Activated T-helper 17 cell treated with anti-CD3 and anti-CD28 coated beads, Interleukin-2, amount 50 U/mL, for 72 hours (primary cell): ENCODE results near the gene BST2. TPM values are rescaled to one million over a fixed set of nuclear protein-coding genes. Genes with fewer than 3 reads are reported as not detected.

Source experiments
- ATAC-seq: fragments of 150-1000 bp; cut with Tn5 transposase; replicated peaks from 2 replicates; pipeline ENCODE4 v1.10.0; 2021; ENCODE audit warnings: mild to moderate bottlenecking, moderate library complexity
- H3K27ac Mint-ChIP-seq: one replicate; pipeline ENCODE4 v1.8.0; 2022; ENCODE audit warnings: mixed read lengths
- H3K27me3 Mint-ChIP-seq: one replicate; pipeline ENCODE4 v1.8.0; 2022; ENCODE audit warnings: mixed read lengths
- H3K36me3 Mint-ChIP-seq: one replicate; pipeline ENCODE4 v1.8.0; 2022; ENCODE audit warnings: low read depth, mild to moderate bottlenecking, mixed read lengths
- H3K4me1 Mint-ChIP-seq: one replicate; pipeline ENCODE4 v1.8.0; 2022; ENCODE audit warnings: mixed read lengths
- H3K4me3 Mint-ChIP-seq: one replicate; pipeline ENCODE4 v1.8.0; 2022; ENCODE audit warnings: mild to moderate bottlenecking, mixed read lengths
- H3K9me3 Mint-ChIP-seq: one replicate; pipeline ENCODE4 v1.8.0; 2022; ENCODE audit warnings: mixed read lengths
- total RNA-seq, 2 donors: library from RNA; stranded (reverse); gene quantifications; one replicate each; pipeline ENCODE4 v1.2.3, GENCODE V29; 2022

Gene BST2
- total RNA-seq, 2 donors from 2014 or later = 130 to 154 TPM

GRCh38 chr19:17404621-17405249 is 695 bp downstream of the BST2 start:
- ATAC-seq = no peak
- H3K4me3 Mint-ChIP-seq = peak overlapping the region; percentile 89
- H3K36me3 Mint-ChIP-seq = peaks cover 64% of the 10 kb centered on the region
- H3K27ac Mint-ChIP-seq = peak overlapping the region; percentile 73
- H3K4me1 Mint-ChIP-seq = peaks cover 24% of the 10 kb centered on the region
- H3K27me3 Mint-ChIP-seq = no peaks in the 10 kb centered on the region
- H3K9me3 Mint-ChIP-seq = no peaks in the 10 kb centered on the region

DNA sequence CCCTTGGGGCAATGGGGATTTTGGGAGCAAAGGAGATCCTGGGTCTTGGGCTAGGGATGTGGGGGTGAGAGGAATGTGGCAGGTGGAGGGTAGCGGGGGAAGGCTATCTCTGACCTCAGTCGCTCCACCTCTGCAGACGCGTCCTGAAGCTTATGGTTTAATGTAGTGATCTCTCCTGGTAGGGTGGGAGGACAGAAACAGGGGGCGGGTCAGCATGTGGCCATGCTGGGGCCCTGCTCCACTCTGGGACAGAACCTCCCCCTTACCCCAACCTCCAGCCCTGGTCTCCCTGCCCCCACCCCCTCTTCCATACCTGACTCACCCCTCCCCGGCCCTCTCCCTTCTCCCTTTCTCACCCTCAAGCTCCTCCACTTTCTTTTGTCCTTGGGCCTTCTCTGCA is 1.4 kb downstream of the BST2 start:
- ATAC-seq = no peak
- Mint-ChIP-seq H3K4me1 (peaks cover 24% of the 10 kb centered on the region), H3K4me3 (peak overlapping the region; percentile 89), H3K27ac (peak overlapping the region; percentile 73), H3K27me3 (no peaks in the 10 kb centered on the region), H3K36me3 (peaks cover 61% of the 10 kb centered on the region), H3K9me3 (no peaks in the 10 kb centered on the region)

GRCh38 chr19:17402982-17403855 is 2.2 kb downstream of the BST2 start:
- H3K9me3 Mint-ChIP-seq = no peaks in the 10 kb centered on the region
- H3K27ac Mint-ChIP-seq = peak overlapping the region; percentile 73
- H3K36me3 Mint-ChIP-seq = peaks cover 62% of the 10 kb centered on the region
- H3K27me3 Mint-ChIP-seq = no peaks in the 10 kb centered on the region
- ATAC-seq = no peak
- H3K4me1 Mint-ChIP-seq = peaks cover 24% of the 10 kb centered on the region
- peak overlapping the region; percentile 89 for H3K4me3 Mint-ChIP-seq

- H3K4me1 Mint-ChIP-seq = peaks cover 16% of the 10 kb centered on the region
- no peaks in the 10 kb centered on the region for H3K9me3 Mint-ChIP-seq
- peaks cover 65% of the 10 kb centered on the region for H3K36me3 Mint-ChIP-seq
- no peak overlapping the region for H3K27ac Mint-ChIP-seq
- H3K4me3 Mint-ChIP-seq = no peak overlapping the region
- ATAC-seq = no peak
- H3K27me3 Mint-ChIP-seq = no peaks in the 10 kb centered on the region
Observed at GRCh38 chr19:17401628-17402027, 3.8 kb downstream of the BST2 start.

- no peak overlapping the region for H3K27ac Mint-ChIP-seq
- peaks cover 59% of the 10 kb centered on the region for H3K36me3 Mint-ChIP-seq
- H3K4me1 Mint-ChIP-seq = peaks cover 9% of the 10 kb centered on the region
- H3K4me3 Mint-ChIP-seq = no peak overlapping the region
- no peak for ATAC-seq
- H3K27me3 Mint-ChIP-seq = no peaks in the 10 kb centered on the region
- H3K9me3 Mint-ChIP-seq = no peaks in the 10 kb centered on the region
Observed at GRCh38 chr19:17398902-17399527, 6.4 kb downstream of the BST2 start.

DNA sequence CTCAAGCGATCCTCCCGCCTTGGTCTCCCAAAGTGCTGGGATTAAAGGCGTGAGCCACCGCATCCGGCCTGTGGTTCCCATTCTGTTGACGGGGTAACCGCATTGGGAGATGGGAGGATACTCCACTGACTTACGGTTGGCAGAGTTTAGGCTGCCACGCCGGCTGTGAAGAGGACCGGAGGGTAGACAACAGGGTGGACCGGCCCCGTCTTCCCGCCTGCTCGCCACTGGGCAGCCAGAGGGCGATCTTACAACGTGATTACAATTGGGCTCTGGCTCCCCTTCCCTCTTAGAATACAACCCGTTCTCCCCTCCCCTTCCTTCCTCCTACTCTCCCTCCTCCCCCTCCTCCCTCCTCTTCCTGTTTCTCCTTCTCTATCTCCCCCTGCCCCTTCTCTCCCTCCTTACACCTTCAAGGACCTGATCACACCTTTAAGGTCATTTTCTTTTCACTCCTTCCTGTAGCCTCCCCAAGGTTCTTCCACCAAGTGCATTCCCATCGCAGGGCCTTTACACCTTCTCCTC is 10.5 kb downstream of the BST2 start:
- peak; percentile 15 for ATAC-seq
- H3K27me3 Mint-ChIP-seq = no peaks in the 10 kb centered on the region
- H3K4me3 Mint-ChIP-seq = no peak overlapping the region
- H3K27ac Mint-ChIP-seq = peak overlapping the region; percentile 56
- peaks cover 18% of the 10 kb centered on the region for H3K36me3 Mint-ChIP-seq
- peaks cover 10% of the 10 kb centered on the region for H3K4me1 Mint-ChIP-seq
- H3K9me3 Mint-ChIP-seq = no peaks in the 10 kb centered on the region

DNA sequence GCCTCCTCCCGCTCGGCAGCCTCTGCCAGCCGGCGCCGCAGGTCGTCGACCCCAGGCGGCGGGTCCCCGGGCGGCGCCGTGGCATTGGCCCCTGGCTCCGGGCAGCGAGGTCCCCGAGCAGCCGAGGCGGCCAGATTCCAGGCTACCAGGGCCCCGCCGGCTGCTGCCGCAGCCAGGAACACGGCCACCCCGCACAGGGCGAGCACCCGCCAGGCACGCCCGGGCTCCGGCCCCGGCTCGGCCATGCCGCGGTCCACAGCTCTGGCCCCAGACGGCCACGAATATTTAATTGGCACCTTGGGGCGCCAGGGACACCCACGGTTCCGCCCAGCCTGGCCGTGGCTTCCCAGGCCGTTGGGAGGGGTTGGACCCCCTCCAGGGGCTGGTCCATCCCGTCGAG is 11.5 kb downstream of the BST2 start, which contains the start of gene CCDC194:
CCDC194 (minus strand) TSS at position 283 of the 400 bp plus-strand sequence; CDS start at position 245, 38 bp downstream.
- H3K4me1 Mint-ChIP-seq = peaks cover 10% of the 10 kb centered on the region
- no peak within 1 kb of the TSS for H3K4me3 Mint-ChIP-seq
- H3K27ac Mint-ChIP-seq = peak within 1 kb of the TSS; percentile 56
- H3K9me3 Mint-ChIP-seq = no peaks in the 10 kb centered on the region
- no peaks in the 10 kb centered on the region for H3K27me3 Mint-ChIP-seq
- ATAC-seq = no peak
- H3K36me3 Mint-ChIP-seq = peaks cover 18% of the 10 kb centered on the region

GRCh38 chr19:17393002-17393401 is 12.4 kb downstream of the BST2 start:
- H3K4me3 Mint-ChIP-seq = no peak overlapping the region
- no peaks in the 10 kb centered on the region for H3K9me3 Mint-ChIP-seq
- no peak for ATAC-seq
- peaks cover 10% of the 10 kb centered on the region for H3K4me1 Mint-ChIP-seq
- peaks cover 15% of the 10 kb centered on the region for H3K36me3 Mint-ChIP-seq
- H3K27ac Mint-ChIP-seq = no peak overlapping the region
- no peaks in the 10 kb centered on the region for H3K27me3 Mint-ChIP-seq

DNA sequence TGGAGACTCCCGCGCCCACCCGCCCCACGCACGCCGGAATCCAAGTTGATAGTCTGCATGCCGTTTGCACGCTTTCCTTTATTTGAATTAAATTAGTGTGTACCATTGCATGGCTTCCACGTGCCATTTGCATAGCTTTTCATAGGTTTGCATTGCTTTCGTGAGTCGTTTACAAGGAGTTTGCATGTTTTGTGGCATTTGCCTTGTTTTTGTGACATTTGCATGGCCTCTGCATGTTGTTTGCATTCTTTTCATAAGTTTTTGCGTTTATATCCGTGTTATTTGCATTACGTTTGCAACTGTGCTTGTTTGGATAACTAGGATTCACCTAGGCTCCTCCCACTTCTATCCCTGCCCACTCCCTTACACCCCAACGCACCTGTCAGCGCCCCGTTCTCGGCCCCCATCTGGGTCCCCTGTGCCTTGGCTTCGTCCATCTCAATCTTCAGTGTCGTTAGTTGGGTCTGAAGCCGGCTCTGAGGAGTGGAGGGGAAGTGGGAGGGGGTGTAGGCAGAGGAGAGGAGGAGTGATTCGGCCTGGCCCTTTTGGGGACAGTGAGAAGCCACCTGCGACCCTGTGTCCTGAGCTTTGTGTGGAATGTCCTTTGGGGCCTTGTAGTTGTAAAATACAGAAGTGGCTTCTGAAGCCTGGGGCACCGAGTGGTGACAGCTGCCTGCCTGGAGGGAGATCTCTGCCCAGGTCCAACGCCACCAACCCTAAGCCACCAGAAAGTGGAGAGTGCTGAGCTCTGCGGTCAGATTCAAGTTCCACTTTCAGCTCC is 13.9 kb downstream of the BST2 start:
- Mint-ChIP-seq H3K4me1 (peaks cover 10% of the 10 kb centered on the region), H3K36me3 (peaks cover 6% of the 10 kb centered on the region), H3K27ac (no peak overlapping the region), H3K4me3 (peak overlapping the region; percentile 88), H3K9me3 (no peaks in the 10 kb centered on the region), H3K27me3 (no peaks in the 10 kb centered on the region)
- peak; percentile 18 for ATAC-seq

GRCh38 chr19:17390665-17391370 is 14.6 kb downstream of the BST2 start:
- peak; percentile 100 for ATAC-seq
- H3K4me1 Mint-ChIP-seq = peaks cover 10% of the 10 kb centered on the region
- H3K27ac Mint-ChIP-seq = peak overlapping the region; percentile 71
- peaks cover 6% of the 10 kb centered on the region for H3K36me3 Mint-ChIP-seq
- peak overlapping the region; percentile 88 for H3K4me3 Mint-ChIP-seq
- no peaks in the 10 kb centered on the region for H3K9me3 Mint-ChIP-seq
- H3K27me3 Mint-ChIP-seq = no peaks in the 10 kb centered on the region

DNA sequence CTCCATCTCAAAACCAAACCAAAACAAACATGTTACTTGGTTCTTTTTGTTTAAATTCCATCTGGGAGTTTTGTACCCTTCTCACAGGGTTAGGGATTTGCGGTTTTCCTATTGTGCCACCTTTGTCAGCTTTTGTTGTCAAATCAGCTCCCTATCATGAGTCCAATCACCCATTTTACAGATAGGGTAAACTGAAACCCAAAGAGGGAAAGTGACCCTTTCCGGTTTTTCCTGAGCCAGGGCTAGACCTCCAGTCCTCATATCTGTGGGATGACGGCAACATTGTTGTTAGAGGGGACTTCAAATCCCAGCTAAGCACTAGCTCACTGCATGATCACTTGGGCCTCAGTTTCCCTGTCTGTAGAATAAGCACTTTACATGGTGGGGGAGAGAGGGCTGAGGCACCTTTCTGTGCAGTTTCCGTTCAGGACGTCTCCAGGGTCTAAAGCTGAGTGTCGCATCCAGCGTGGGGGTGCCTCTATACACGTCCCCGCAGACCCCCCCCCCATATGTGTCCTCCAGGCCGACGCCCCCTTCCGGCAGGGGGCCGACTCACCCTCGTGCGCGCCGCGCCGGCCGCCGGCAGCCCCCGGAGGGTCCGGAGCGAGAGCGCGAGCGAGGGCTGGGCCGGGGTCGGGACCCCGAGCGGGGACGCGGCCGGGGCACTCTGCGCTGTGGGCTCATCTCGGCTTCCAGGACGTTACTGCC is 15.3 kb downstream of the BST2 start:
- Mint-ChIP-seq H3K4me1 (peaks cover 7% of the 10 kb centered on the region), H3K36me3 (peaks cover 4% of the 10 kb centered on the region), H3K27ac (no peak overlapping the region), H3K9me3 (no peaks in the 10 kb centered on the region), H3K27me3 (no peaks in the 10 kb centered on the region), H3K4me3 (peak overlapping the region; percentile 88)
- no peak for ATAC-seq

DNA sequence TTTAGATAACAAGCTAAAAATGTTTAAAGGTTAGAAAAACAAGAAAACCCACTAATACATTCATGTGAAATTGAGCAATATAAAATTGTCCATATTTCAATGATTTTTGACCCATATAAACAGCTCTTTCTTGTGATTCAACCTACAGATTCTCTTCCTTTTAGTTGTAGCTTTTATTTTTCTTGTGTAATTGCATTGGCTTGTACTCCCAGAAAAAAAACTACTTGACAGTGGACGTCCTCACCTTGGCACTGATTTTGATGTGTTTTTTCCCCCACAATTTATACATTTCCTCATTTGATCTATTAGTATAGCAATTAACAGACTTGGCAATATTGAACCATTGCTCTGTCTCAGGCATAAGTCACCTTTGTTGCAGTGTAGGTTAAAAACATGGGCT is 16.1 kb downstream of the BST2 start:
- no peak for ATAC-seq
- Mint-ChIP-seq H3K4me3 (no peak overlapping the region), H3K36me3 (no peaks in the 10 kb centered on the region)

More for the DNA sequence above, 16.1 kb downstream of the BST2 start:
- Mint-ChIP-seq H3K27me3 (no peaks in the 10 kb centered on the region), H3K27ac (no peak overlapping the region), H3K9me3 (no peaks in the 10 kb centered on the region), H3K4me1 (peaks cover 4% of the 10 kb centered on the region)
